Calu3 (cell line): ENCODE results near the gene STK17B. TPM values are rescaled to one million over a fixed set of nuclear protein-coding genes. Genes with fewer than 3 reads are reported as not detected.

Source experiments
- BruUV-seq: library from RNA; stranded (reverse); fragments of 400-500 nt; replicated peaks from 2 replicates; lab custom pipeline; 2021; lab: Mats Ljungman, UMichigan
- CTCF ChIA-PET: fragments of 300-600 bp; sonication (Branson Sonifier 250); formaldehyde crosslinking; loops from one replicate; lab custom pipeline; 2022; ENCODE audit warnings: antibody characterized with exemption; lab: Charles Lee
- DNase-seq: peaks from one replicate; pipeline ENCODE4 v3.0.0; 2022
- H3K27ac Mint-ChIP-seq: one replicate; pipeline ENCODE4 v1.8.0; 2022; ENCODE audit warnings: mixed read lengths; ENCODE audit not compliant: unreplicated experiment
- H3K27me3 Mint-ChIP-seq: one replicate; pipeline ENCODE4 v1.8.0; 2022; ENCODE audit warnings: mixed read lengths; ENCODE audit not compliant: unreplicated experiment
- H3K36me3 Mint-ChIP-seq: one replicate; pipeline ENCODE4 v1.8.0; 2022; ENCODE audit warnings: mild to moderate bottlenecking, moderate library complexity, mixed read lengths; ENCODE audit not compliant: insufficient read depth, unreplicated experiment
- H3K4me1 Mint-ChIP-seq: one replicate; pipeline ENCODE4 v1.8.0; 2022; ENCODE audit warnings: mild to moderate bottlenecking, low read depth, mixed read lengths; ENCODE audit not compliant: unreplicated experiment
- H3K4me3 Mint-ChIP-seq: one replicate; pipeline ENCODE4 v1.8.0; 2022; ENCODE audit warnings: mild to moderate bottlenecking, low read depth, moderate library complexity, mixed read lengths; ENCODE audit not compliant: unreplicated experiment
- H3K9me3 Mint-ChIP-seq: one replicate; pipeline ENCODE4 v1.8.0; 2022; ENCODE audit warnings: low read depth, mixed read lengths; ENCODE audit not compliant: unreplicated experiment
- CTCF ChIP-seq: fragments of 200-600 bp; IDR thresholded peaks from one replicate; pipeline ENCODE4 v1.8.0; 2022; ENCODE audit warnings: antibody characterized with exemption; ENCODE audit not compliant: unreplicated experiment
- intact Hi-C: fragments of 100-400 bp; cut with micrococcal nuclease; formaldehyde crosslinking; loops from one replicate; pipeline ENCODE4 v1.10.0; 2022; ENCODE audit not compliant: unreplicated experiment
- total RNA-seq: library from RNA; stranded (reverse); gene quantifications from 2 replicates; pipeline ENCODE4 v1.2.3, GENCODE V29; 2022

The STK17B gene
- total RNA-seq, 1 experiment from 2014 or later, result 38.5 TPM

- no TSS peak for BruUV-seq
- CTCF ChIA-PET, result no interaction called here
Measured at GRCh38 chr2:196108604-196109003, 62.8 kb downstream of the STK17B start.

GRCh38 chr2:196105951-196106350 lies 65.4 kb downstream of the STK17B start:
- peaks cover 9% of the 10 kb centered on the region for H3K4me1 Mint-ChIP-seq

More at GRCh38 chr2:196108604-196109003, 62.8 kb downstream of the STK17B start:
- Mint-ChIP-seq H3K4me1 (peaks cover 14% of the 10 kb centered on the region), H3K27ac (no peak overlapping the region), H3K36me3 (peaks cover 12% of the 10 kb centered on the region), H3K4me3 (no peak overlapping the region), H3K27me3 (no peaks in the 10 kb centered on the region), H3K9me3 (no peaks in the 10 kb centered on the region)
- TF ChIP-seq CTCF, result no peak
- intact Hi-C loops, result no loop called here
- DNase-seq, result no peak

GRCh38 chr2:196104066-196104465 lies 67.3 kb downstream of the STK17B start:
- intact Hi-C loops, result no loop called here
- TF ChIP-seq CTCF, result no peak
- no TSS peak for BruUV-seq

More at GRCh38 chr2:196105951-196106350, 65.4 kb downstream of the STK17B start:
- no peak overlapping the region for H3K4me3 Mint-ChIP-seq
- CTCF ChIA-PET, result interaction anchor here (0.6 kb wide), 1 partner anchor 1653 kb away, joined by 3 read pairs; no protein-coding TSS in a partner anchor
- no peak for TF ChIP-seq CTCF
- no peaks in the 10 kb centered on the region for H3K9me3 Mint-ChIP-seq
- no peaks in the 10 kb centered on the region for H3K36me3 Mint-ChIP-seq
- DNase-seq, result no peak
- no peaks in the 10 kb centered on the region for H3K27me3 Mint-ChIP-seq
- intact Hi-C loops, result no loop called here
- BruUV-seq, result no TSS peak
- no peak overlapping the region for H3K27ac Mint-ChIP-seq

GRCh38 chr2:196103626-196104025 lies 67.8 kb downstream of the STK17B start:
- H3K27ac Mint-ChIP-seq, result no peak overlapping the region
- intact Hi-C loops, result no loop called here
- CTCF ChIA-PET, result interaction anchor here (0.6 kb wide), 1 partner anchor 49 kb away, joined by 6 read pairs; no protein-coding TSS in a partner anchor
- H3K4me1 Mint-ChIP-seq, result peaks cover 12% of the 10 kb centered on the region
- BruUV-seq, result no TSS peak
- H3K36me3 Mint-ChIP-seq, result no peaks in the 10 kb centered on the region
- DNase-seq, result no peak
- no peaks in the 10 kb centered on the region for H3K27me3 Mint-ChIP-seq
- no peak for TF ChIP-seq CTCF
- no peaks in the 10 kb centered on the region for H3K9me3 Mint-ChIP-seq
- no peak overlapping the region for H3K4me3 Mint-ChIP-seq

More at GRCh38 chr2:196104066-196104465, 67.3 kb downstream of the STK17B start:
- DNase-seq, result no peak
- Mint-ChIP-seq H3K4me3 (no peak overlapping the region), H3K4me1 (peaks cover 12% of the 10 kb centered on the region), H3K9me3 (no peaks in the 10 kb centered on the region), H3K36me3 (no peaks in the 10 kb centered on the region), H3K27ac (no peak overlapping the region), H3K27me3 (no peaks in the 10 kb centered on the region)
- CTCF ChIA-PET, result no interaction called here
